MCF 10A (cell line): ENCODE measurements around the gene PLXNC1. TPM values are rescaled to one million over a fixed set of nuclear protein-coding genes. Genes with fewer than 3 reads are reported as not detected.
A peak's percentile ranks its signal among the peaks of the same experiment; 100 is the strongest.

Experiments
- BruUV-seq: library from RNA; stranded (reverse); fragments of 400-500 nt; replicated peaks from 2 replicates; lab custom pipeline; 2021; lab: Mats Ljungman, UMichigan
- CTCF ChIA-PET: fragments of 300-600 bp; sonication (Branson Sonifier 250); formaldehyde crosslinking; extraction: SDS; loops from one replicate; lab custom pipeline; 2021; ENCODE audit warnings: antibody characterized with exemption, inconsistent platforms; lab: Yijun Ruan, JAX
- POLR2A ChIA-PET: fragments of 300-600, 350-650 bp; sonication (Branson Sonifier 250); formaldehyde crosslinking; extraction: SDS; loops from one replicate; lab custom pipeline; 2020; ENCODE audit warnings: antibody characterized with exemption, inconsistent platforms; lab: Yijun Ruan, JAX
- DNase-seq: peaks from one replicate; pipeline ENCODE4 v3.0.0-alpha.2; 2018; ENCODE audit not compliant: unreplicated experiment
- H3K27ac Mint-ChIP-seq: one replicate; pipeline ENCODE4 v1.8.0; 2022; ENCODE audit warnings: mild to moderate bottlenecking, low read depth, mixed read lengths; ENCODE audit not compliant: unreplicated experiment
- H3K27me3 Mint-ChIP-seq: one replicate; pipeline ENCODE4 v1.8.0; 2022; ENCODE audit warnings: mixed read lengths; ENCODE audit not compliant: insufficient read depth, unreplicated experiment
- H3K36me3 Mint-ChIP-seq: one replicate; pipeline ENCODE4 v1.8.0; 2022; ENCODE audit warnings: mild to moderate bottlenecking, moderate library complexity, mixed read lengths; ENCODE audit not compliant: insufficient read depth, unreplicated experiment
- H3K4me1 Mint-ChIP-seq: one replicate; pipeline ENCODE4 v1.8.0; 2022; ENCODE audit warnings: mixed read lengths; ENCODE audit not compliant: insufficient read depth, unreplicated experiment
- H3K4me3 Mint-ChIP-seq: one replicate; pipeline ENCODE4 v1.8.0; 2022; ENCODE audit warnings: mild to moderate bottlenecking, moderate library complexity, mixed read lengths; ENCODE audit not compliant: unreplicated experiment
- H3K9me3 Mint-ChIP-seq: one replicate; pipeline ENCODE4 v1.8.0; 2022; ENCODE audit warnings: mixed read lengths; ENCODE audit not compliant: unreplicated experiment
- intact Hi-C: fragments of 100-400 bp; cut with micrococcal nuclease; formaldehyde crosslinking; loops from 2 replicates; pipeline ENCODE4 v1.14.1; 2022
- total RNA-seq: library from RNA; stranded (reverse); gene quantifications from 2 replicates; pipeline ENCODE4 v1.2.3, GENCODE V29; 2022
- TF ChIP-seq, protein P1 (sequence below): fragments of 200-600 bp; IDR thresholded peaks from one replicate; pipeline ENCODE4 v1.8.0; 2022; ENCODE audit warnings: antibody characterized with exemption, mild to moderate bottlenecking; ENCODE audit not compliant: unreplicated experiment

Gene PLXNC1
- total RNA-seq, 1 experiment from 2014 or later: 2.4 TPM

DNA sequence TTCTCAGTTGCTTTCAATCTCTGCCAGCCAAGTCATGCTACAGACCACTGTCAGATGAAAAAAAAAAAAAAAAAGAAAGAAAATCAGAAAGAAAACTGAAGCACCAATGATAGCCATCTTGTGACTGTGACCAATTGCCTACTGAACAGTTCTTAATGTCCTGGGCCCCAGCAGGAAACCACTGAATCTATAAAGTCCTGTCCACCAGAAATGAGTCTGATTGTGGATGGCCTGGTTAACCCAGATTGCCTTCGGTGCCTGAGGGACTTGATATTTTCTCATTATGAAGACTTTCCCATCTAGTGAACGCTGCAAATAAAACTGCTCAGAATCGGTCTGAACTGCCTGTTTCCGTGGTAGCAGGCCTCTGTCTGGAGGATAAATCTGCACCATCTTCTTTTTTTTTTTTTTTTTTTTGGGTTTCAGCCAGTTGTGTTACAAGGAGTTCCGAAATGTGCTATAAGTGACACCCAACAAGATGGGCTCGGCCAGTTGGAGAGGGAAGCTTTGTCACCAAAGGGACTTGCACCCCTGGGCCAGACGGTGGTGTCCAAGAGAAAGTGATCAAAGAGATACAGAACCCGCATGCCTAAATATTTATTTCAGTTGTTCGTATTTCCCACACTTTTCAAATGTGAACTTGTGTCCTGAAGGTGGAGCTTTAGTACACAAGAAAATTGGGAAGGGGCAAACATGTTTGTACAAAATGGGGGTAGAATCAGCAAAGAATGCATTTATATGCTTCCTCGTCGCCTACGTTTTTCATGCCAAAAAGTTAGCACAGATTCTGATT is 3.0 kb upstream of the PLXNC1 start:
- BruUV-seq: no TSS peak
- Mint-ChIP-seq H3K9me3 (no peaks in the 10 kb centered on the region), H3K4me1 (no peaks in the 10 kb centered on the region), H3K27ac (no peak overlapping the region), H3K4me3 (no peak overlapping the region), H3K36me3 (peaks cover 4% of the 10 kb centered on the region), H3K27me3 (peaks cover 53% of the 10 kb centered on the region)
- peak; percentile 48 for DNase-seq
- ChIA-PET POLR2A (interaction anchor here (0.5 to 2.1 kb wide), 2 partner anchors 27 to 153 kb away, joined by 3 to 5 read pairs; no protein-coding TSS in a partner anchor), CTCF (interaction anchor here (0.6 to 2.7 kb wide), 9 partner anchors 9 to 1596 kb away, joined by 3 to 10 read pairs (median 4); no protein-coding TSS in a partner anchor)
- TF ChIP-seq, protein P1, sequence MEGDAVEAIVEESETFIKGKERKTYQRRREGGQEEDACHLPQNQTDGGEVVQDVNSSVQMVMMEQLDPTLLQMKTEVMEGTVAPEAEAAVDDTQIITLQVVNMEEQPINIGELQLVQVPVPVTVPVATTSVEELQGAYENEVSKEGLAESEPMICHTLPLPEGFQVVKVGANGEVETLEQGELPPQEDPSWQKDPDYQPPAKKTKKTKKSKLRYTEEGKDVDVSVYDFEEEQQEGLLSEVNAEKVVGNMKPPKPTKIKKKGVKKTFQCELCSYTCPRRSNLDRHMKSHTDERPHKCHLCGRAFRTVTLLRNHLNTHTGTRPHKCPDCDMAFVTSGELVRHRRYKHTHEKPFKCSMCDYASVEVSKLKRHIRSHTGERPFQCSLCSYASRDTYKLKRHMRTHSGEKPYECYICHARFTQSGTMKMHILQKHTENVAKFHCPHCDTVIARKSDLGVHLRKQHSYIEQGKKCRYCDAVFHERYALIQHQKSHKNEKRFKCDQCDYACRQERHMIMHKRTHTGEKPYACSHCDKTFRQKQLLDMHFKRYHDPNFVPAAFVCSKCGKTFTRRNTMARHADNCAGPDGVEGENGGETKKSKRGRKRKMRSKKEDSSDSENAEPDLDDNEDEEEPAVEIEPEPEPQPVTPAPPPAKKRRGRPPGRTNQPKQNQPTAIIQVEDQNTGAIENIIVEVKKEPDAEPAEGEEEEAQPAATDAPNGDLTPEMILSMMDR: peak; percentile 33
- intact Hi-C loops: loop anchor here (1.0 to 10.0 kb wide), 4 partner anchors 287 to 1192 kb away; no protein-coding TSS in a partner anchor

DNA sequence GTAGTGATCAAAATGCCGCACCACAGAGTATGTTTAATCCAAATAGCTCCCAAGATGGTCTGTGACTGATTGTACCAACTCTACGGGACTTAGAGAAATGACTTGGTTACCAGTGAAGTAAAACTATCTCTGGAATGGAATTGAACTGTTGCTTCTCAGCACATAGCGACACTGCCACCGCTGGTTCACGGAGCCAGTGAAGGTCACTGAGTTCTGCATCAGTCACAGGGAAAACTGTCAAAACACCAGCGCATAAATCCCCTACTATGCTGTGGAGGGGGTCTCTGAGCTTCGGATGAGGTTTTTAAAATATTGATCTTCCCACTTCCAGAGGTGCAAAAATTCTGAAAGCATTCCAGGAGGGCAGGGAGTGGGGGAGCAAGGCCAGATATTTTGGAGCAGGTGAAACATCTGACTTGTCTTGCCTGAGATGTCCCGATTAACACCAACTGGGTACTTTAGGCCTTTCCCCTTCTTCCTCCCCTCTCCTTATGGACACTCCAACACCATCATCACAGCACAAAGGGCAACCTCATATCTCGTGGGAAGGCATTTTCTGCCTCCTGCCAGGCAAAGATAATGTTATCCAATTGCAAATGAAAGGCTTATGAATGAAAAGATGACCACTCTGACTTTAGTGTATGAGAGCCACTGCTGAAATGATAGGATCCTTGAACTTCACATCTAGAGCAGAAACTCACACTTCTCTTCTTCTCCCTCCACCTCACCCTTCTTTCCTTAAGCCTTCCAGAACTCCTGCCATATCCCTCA is 2.0 kb upstream of the PLXNC1 start:
- DNase-seq: no peak
- intact Hi-C loops: loop anchor here (5.0 to 10.0 kb wide), 3 partner anchors 286 to 1191 kb away; no protein-coding TSS in a partner anchor
- no TSS peak for BruUV-seq
- ChIA-PET CTCF (interaction anchor here (0.6 to 2.7 kb wide), 7 partner anchors 11 to 1597 kb away, joined by 3 to 10 read pairs (median 3); no protein-coding TSS in a partner anchor), POLR2A (interaction anchor here (0.6 to 1.1 kb wide), 3 partner anchors 26 to 384 kb away, joined by 3 to 4 read pairs (median 3); no protein-coding TSS in a partner anchor)
- H3K36me3 Mint-ChIP-seq: peaks cover 4% of the 10 kb centered on the region
- H3K27ac Mint-ChIP-seq: no peak overlapping the region
- peaks cover 63% of the 10 kb centered on the region for H3K27me3 Mint-ChIP-seq
- H3K9me3 Mint-ChIP-seq: no peaks in the 10 kb centered on the region
- H3K4me3 Mint-ChIP-seq: no peak overlapping the region
- no peaks in the 10 kb centered on the region for H3K4me1 Mint-ChIP-seq
- TF ChIP-seq, protein P1: no peak

GRCh38 chr12:94147387-94147990 is 888 bp upstream of the PLXNC1 start:
- H3K27ac Mint-ChIP-seq: no peak overlapping the region
- TF ChIP-seq, protein P1: no peak
- no peaks in the 10 kb centered on the region for H3K4me1 Mint-ChIP-seq
- ChIA-PET POLR2A (interaction anchor here (0.6 kb wide), 1 partner anchor 26 kb away, joined by 4 read pairs; no protein-coding TSS in a partner anchor), CTCF (interaction anchor here (0.7 kb wide), 1 partner anchor 385 kb away, joined by 3 read pairs; no protein-coding TSS in a partner anchor)
- intact Hi-C loops: loop anchor here (5.0 to 10.0 kb wide), 3 partner anchors 285 to 1190 kb away; no protein-coding TSS in a partner anchor
- DNase-seq: no peak
- BruUV-seq: no TSS peak
- H3K4me3 Mint-ChIP-seq: peak overlapping the region; percentile 52
- no peaks in the 10 kb centered on the region for H3K9me3 Mint-ChIP-seq
- H3K36me3 Mint-ChIP-seq: no peaks in the 10 kb centered on the region
- peaks cover 64% of the 10 kb centered on the region for H3K27me3 Mint-ChIP-seq
